Thyroid gland (tissue), 4 donors: ENCODE data around the gene PRKCQ. TPM values are rescaled to one million over a fixed set of nuclear protein-coding genes. Genes with fewer than 3 reads are reported as not detected.

Experiments used
- DNase-seq, 2 donors: peaks; one replicate each; pipeline ENCODE4 v3.0.0-alpha.2; 2019
- H3K27ac ChIP-seq, 3 donors: fragments of 200-600 bp; sonication (generic); 1 replicate in 2 of 3; 2 replicates in 1 of 3; pipeline ENCODE4 v1.5.1; 2016 to 2019; ENCODE audit warnings: mild to moderate bottlenecking in 1 of 3, moderate library complexity in 1 of 3
- H3K27me3 ChIP-seq: fragments of 200-600 bp; sonication (generic); one replicate; pipeline ENCODE4 v1.5.1; 2019
- H3K36me3 ChIP-seq, 2 donors: fragments of 200-600 bp; sonication (generic); one replicate each; pipeline ENCODE4 v1.5.1; 2016 to 2019
- H3K4me1 ChIP-seq, 2 donors: fragments of 200-600 bp; sonication (generic); one replicate each; pipeline ENCODE4 v1.5.1; 2017 to 2019
- H3K4me3 ChIP-seq, 3 donors: fragments of 200-600 bp; sonication (generic); replicated peaks in 1 of 3; 1 replicate in 2 of 3; 2 replicates in 1 of 3; pipeline ENCODE4 v1.5.1; 2016; ENCODE audit warnings: mild to moderate bottlenecking in 1 of 3
- H3K9me3 ChIP-seq: fragments of 200-600 bp; sonication (generic); one replicate; pipeline ENCODE4 v1.5.1; 2017
- CTCF ChIP-seq, 6 experiments: fragments of 200-600 bp in 3 of 6; fragments of 450-650 bp in 3 of 6; sonication (generic) in 3 of 6; IDR thresholded peaks; one replicate each; pipeline ENCODE4 v1.5.1; 2016 to 2019; ENCODE audit warnings: antibody characterized with exemption in 6 of 6, mild to moderate bottlenecking in 2 of 6, inconsistent platforms in 1 of 6, moderate library complexity in 1 of 6
- POLR2A ChIP-seq, 2 donors: fragments of 450-650 bp; IDR thresholded peaks; one replicate each; pipeline ENCODE4 v1.6.1; 2017; ENCODE audit warnings: antibody characterized with exemption in 2 of 2, mild to moderate bottlenecking in 2 of 2, moderate library complexity in 1 of 2
- WGBS, 2 donors: methylation state at CpG; one replicate each; pipeline ENCODE4 v1.1.5; 2017; 5-methylcytosine and 5-hydroxymethylcytosine counted together
- intact Hi-C: fragments of 100-400 bp; cut with DNase I; formaldehyde crosslinking; loops from one replicate; pipeline ENCODE4 v1.15.1; 2023
- total RNA-seq, 4 donors: library from RNA; depleted of rRNA; stranded (reverse); fragments of >200 nt; gene quantifications; one replicate each; pipeline ENCODE4 v1.2.3, GENCODE V29; 2016

Gene PRKCQ
- total RNA-seq, 4 donors from 2014 or later: 24.2 to 45.7 (median 34.5) TPM

- Histone ChIP-seq H3K4me3 (no peak overlapping the region), H3K27me3 (no peaks in the 10 kb centered on the region), H3K4me1 (peaks cover 5 to 18% of the 10 kb centered on the region in 2 donors), H3K9me3 (no peaks in the 10 kb centered on the region), H3K27ac (no peak overlapping the region), H3K36me3 (no peaks in the 10 kb centered on the region)
- TF ChIP-seq CTCF (IDR thresholded peaks at IDR 0.05): no peak
- TF ChIP-seq POLR2A (IDR thresholded peaks at IDR 0.05): no peak
- no peak for DNase-seq
- intact Hi-C loops: loop anchor here (5.0 kb wide), 2 partner anchors 200 to 295 kb away; partner anchors contain the start of gene PFKFB3
- WGBS, 2 donors: 66 to 72% methylated on average over 9 of the region's 9 CpGs
Observed at GRCh38 chr10:6402349-6402709, 177.7 kb downstream of the PRKCQ start.

GRCh38 chr10:6401558-6402348 is 178.3 kb downstream of the PRKCQ start:
- Histone ChIP-seq H3K36me3 (no peaks in the 10 kb centered on the region), H3K9me3 (no peaks in the 10 kb centered on the region), H3K4me3 (peak overlapping the region in 1 of 3 donors; percentile 4), H3K4me1 (peaks cover 5 to 18% of the 10 kb centered on the region in 2 donors), H3K27me3 (no peaks in the 10 kb centered on the region), H3K27ac (peak overlapping the region in 2 of 3 donors; percentile 36 to 52)
- TF ChIP-seq CTCF (IDR thresholded peaks at IDR 0.05) (peak; percentile 34 to 96 (median 80)), POLR2A (IDR thresholded peaks at IDR 0.05) (no peak)
- intact Hi-C loops: loop anchor here (5.0 kb wide), 2 partner anchors 199 to 294 kb away; partner anchors contain the start of gene PFKFB3
- DNase-seq: peak; percentile 78 to 83
- WGBS, 2 donors: 12 to 20% methylated on average over 18 of the region's 18 CpGs

GRCh38 chr10:6400821-6401465 is 179.1 kb downstream of the PRKCQ start:
- intact Hi-C loops: loop anchor here (5.0 kb wide), 2 partner anchors 199 to 294 kb away; partner anchors contain the start of gene PFKFB3
- Histone ChIP-seq H3K4me3 (no peak overlapping the region), H3K27ac (no peak overlapping the region), H3K36me3 (no peaks in the 10 kb centered on the region), H3K27me3 (no peaks in the 10 kb centered on the region), H3K4me1 (peaks cover 5 to 18% of the 10 kb centered on the region in 2 donors), H3K9me3 (no peaks in the 10 kb centered on the region)
- TF ChIP-seq CTCF (IDR thresholded peaks at IDR 0.05) (no peak), POLR2A (IDR thresholded peaks at IDR 0.05) (no peak)
- WGBS, 2 donors: 93% methylated on average over 12 of the region's 12 CpGs
- DNase-seq: no peak

GRCh38 chr10:6400331-6400730 is 179.7 kb downstream of the PRKCQ start:
- no peaks in the 10 kb centered on the region for H3K27me3 ChIP-seq
- no peak for TF ChIP-seq CTCF (IDR thresholded peaks at IDR 0.05)
- TF ChIP-seq POLR2A (IDR thresholded peaks at IDR 0.05): no peak
- H3K9me3 ChIP-seq: no peaks in the 10 kb centered on the region
- H3K27ac ChIP-seq: no peak overlapping the region
- H3K36me3 ChIP-seq: no peaks in the 10 kb centered on the region
- H3K4me3 ChIP-seq: no peak overlapping the region
- peaks cover 5 to 18% of the 10 kb centered on the region in 2 donors for H3K4me1 ChIP-seq
- DNase-seq: no peak
- intact Hi-C loops: loop anchor here (5.0 kb wide), 2 partner anchors 198 to 293 kb away; partner anchors contain the start of gene PFKFB3
- 86 to 95% methylated on average over 7 of the region's 7 CpGs for WGBS, 2 donors
